Ovary (tissue), 3 donors: ENCODE results near the gene CXXC4.

ENCODE experiments used
- CTCF ChIP-seq, 3 donors: fragments of 450-650 bp in 2 of 3; fragments of 200-600 bp in 1 of 3; IDR thresholded peaks; one replicate each; pipeline versions ENCODE4 v1.5.1 to v1.8.0; 2016 to 2022; ENCODE audit warnings: antibody characterized with exemption in 3 of 3, mild to moderate bottlenecking in 1 of 3
- EP300 ChIP-seq: sonication (generic); formaldehyde crosslinking; IDR thresholded peaks from one replicate; pipeline ENCODE4 v1.6.1; 2017; ENCODE audit warnings: antibody characterized with exemption
- POLR2A ChIP-seq: fragments of 450-650 bp; IDR thresholded peaks from one replicate; pipeline ENCODE4 v1.6.1; 2017; ENCODE audit warnings: antibody characterized with exemption, mild to moderate bottlenecking, moderate library complexity
- donor health status: DM: no; HTN: no; CAD: no.

GRCh38 chr4:104424989-104425388 is 69.7 kb downstream of the CXXC4 start:
- TF ChIP-seq CTCF (IDR thresholded peaks at IDR 0.05) (no peak), POLR2A (no peak), EP300 (no peak)
